WTC11 (cell line): Measurements from ENCODE around the gene GRIFIN. TPM values are rescaled to one million over a fixed set of nuclear protein-coding genes. Genes with fewer than 3 reads are reported as not detected.

ENCODE experiments used
- ATAC-seq: fragments of 200-7000 bp; cut with Tn5 transposase; 2 replicates; pipeline ENCODE4 v1.10.0; 2021; ENCODE audit warnings: mild to moderate bottlenecking, moderate library complexity
- CTCF ChIA-PET: fragments of 300-600 bp; sonication (Branson Sonifier 250); formaldehyde crosslinking; loops from one replicate; lab custom pipeline; 2021; ENCODE audit warnings: antibody characterized with exemption; lab: Charles Lee
- POLR2A ChIA-PET: fragments of 350-600 bp; sonication (Branson Sonifier 250); formaldehyde crosslinking; loops from one replicate; lab custom pipeline; 2021; ENCODE audit warnings: antibody characterized with exemption; lab: Charles Lee
- DNase-seq: peaks from one replicate; pipeline ENCODE4 v3.0.0; 2021; ENCODE audit warnings: low spot score
- H3K27ac Mint-ChIP-seq: 2 replicates; pipeline ENCODE4 v1.8.0; 2021; ENCODE audit warnings: mixed read lengths
- H3K27me3 Mint-ChIP-seq: 2 replicates; pipeline ENCODE4 v1.8.0; 2021; ENCODE audit warnings: low read depth, mild to moderate bottlenecking, moderate library complexity, mixed read lengths
- H3K36me3 Mint-ChIP-seq: 2 replicates; pipeline ENCODE4 v1.8.0; 2021; ENCODE audit warnings: mixed read lengths
- H3K4me1 Mint-ChIP-seq: 2 replicates; pipeline ENCODE4 v1.8.0; 2022; ENCODE audit warnings: mixed read lengths
- H3K4me3 Mint-ChIP-seq: 2 replicates; pipeline ENCODE4 v1.8.0; 2021; ENCODE audit warnings: mild to moderate bottlenecking, moderate library complexity, mixed read lengths
- H3K9me3 Mint-ChIP-seq: 2 replicates; pipeline ENCODE4 v1.8.0; 2021; ENCODE audit warnings: mixed read lengths
- CBFB ChIP-seq: sonication (generic); formaldehyde crosslinking; IDR thresholded peaks from 2 replicates; pipeline ENCODE4 v1.8.1; 2022; ENCODE audit warnings: mild to moderate bottlenecking, low read depth, missing genetic modification reagents
- E2F1 ChIP-seq: sonication (generic); formaldehyde crosslinking; IDR thresholded peaks from 2 replicates; pipeline ENCODE4 v1.8.0; 2022; ENCODE audit warnings: mild to moderate bottlenecking, missing genetic modification reagents
- ELF4 ChIP-seq: sonication (generic); formaldehyde crosslinking; IDR thresholded peaks from 2 replicates; pipeline ENCODE4 v1.8.1; 2022; ENCODE audit warnings: low read depth, mild to moderate bottlenecking, moderate library complexity, missing genetic modification reagents
- EMX1 ChIP-seq: fragments of 250-450 bp; sonication (Bioruptor Pico); IDR thresholded peaks from 2 replicates; pipeline ENCODE4 v1.8.0; 2021; ENCODE audit warnings: mild to moderate bottlenecking
- GRHL2 ChIP-seq: fragments of 250-450 bp; sonication (Bioruptor Pico); IDR thresholded peaks from 2 replicates; pipeline ENCODE4 v1.8.0; 2022; ENCODE audit warnings: mild to moderate bottlenecking, moderate library complexity; ENCODE audit not compliant: insufficient replicate concordance, severe bottlenecking
- JUN ChIP-seq: sonication (generic); formaldehyde crosslinking; IDR thresholded peaks from 2 replicates; pipeline ENCODE4 v1.8.0; 2023; ENCODE audit warnings: mild to moderate bottlenecking, missing genetic modification reagents
- OVOL2 ChIP-seq: fragments of 250-450 bp; sonication (Bioruptor Pico); IDR thresholded peaks from 2 replicates; pipeline ENCODE4 v1.9.0; 2021; ENCODE audit warnings: mild to moderate bottlenecking, borderline replicate concordance
- SP1 ChIP-seq: sonication (generic); formaldehyde crosslinking; conservative IDR thresholded peaks from 2 replicates; pipeline ENCODE4 v1.8.1; 2022; ENCODE audit warnings: missing genetic modification reagents
- TEAD1 ChIP-seq: sonication (generic); formaldehyde crosslinking; IDR thresholded peaks from 2 replicates; pipeline ENCODE4 v1.8.0; 2022; ENCODE audit warnings: mild to moderate bottlenecking, missing genetic modification reagents
- TP53 ChIP-seq: sonication (generic); formaldehyde crosslinking; IDR thresholded peaks from 2 replicates; pipeline ENCODE4 v1.8.1; 2023; ENCODE audit warnings: mild to moderate bottlenecking, missing genetic modification reagents
- ZNF232 ChIP-seq: sonication (generic); formaldehyde crosslinking; IDR thresholded peaks from 2 replicates; pipeline ENCODE4 v1.8.0; 2022; ENCODE audit warnings: mild to moderate bottlenecking, missing genetic modification reagents
- total RNA-seq: library from RNA; stranded (reverse); gene quantifications from 3 replicates; pipeline ENCODE4 v1.2.3, GENCODE V29; 2021
- TF ChIP-seq, protein P1 (sequence below): fragments of 250-450 bp; sonication (Bioruptor Pico); conservative IDR thresholded peaks from 2 replicates; pipeline ENCODE4 v1.9.0; 2021; ENCODE audit warnings: mild to moderate bottlenecking
- TF ChIP-seq, protein P2 (sequence below): sonication (generic); formaldehyde crosslinking; conservative IDR thresholded peaks from 2 replicates; pipeline ENCODE4 v1.8.1; 2023; ENCODE audit warnings: mild to moderate bottlenecking, low read depth, missing genetic modification reagents, moderate library complexity
- TF ChIP-seq, protein P3 (sequence below): fragments of 200-600 bp; IDR thresholded peaks from 2 replicates; pipeline ENCODE4 v1.8.0; 2022; ENCODE audit warnings: antibody characterized with exemption

The GRIFIN gene
- total RNA-seq, 1 experiment from 2014 or later, result not detected

DNA sequence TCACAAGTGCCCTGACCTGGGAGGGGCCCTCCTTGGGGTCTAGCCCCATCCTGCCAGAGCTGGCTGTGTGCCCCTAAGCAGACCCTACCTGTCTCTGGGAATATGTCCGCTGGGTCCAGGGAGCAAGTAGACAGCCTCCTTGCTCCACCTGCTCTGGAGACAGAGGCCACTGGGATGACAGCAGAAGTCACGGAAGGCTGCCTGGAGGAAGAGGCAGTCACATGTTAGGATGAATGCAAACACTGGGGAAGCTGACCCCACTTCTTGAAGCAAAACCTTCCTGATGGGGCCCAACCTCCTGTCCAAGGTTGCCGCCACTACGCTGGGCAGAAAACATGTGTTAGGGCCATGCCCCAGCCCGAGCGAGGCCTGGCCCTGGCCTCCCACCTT is 31.7 kb upstream of the GRIFIN start:
- CTCF ChIA-PET, result interaction anchor here (2.1 kb wide), 1 partner anchor 39 kb away, joined by 7 read pairs; no protein-coding TSS in a partner anchor
- TF ChIP-seq ZNF232 (no peak), TEAD1 (CRISPR knock-in tag) (no peak), TP53 (CRISPR knock-in tag) (no peak), EMX1 (CRISPR knock-in tag) (no peak), OVOL2 (CRISPR knock-in tag) (no peak)
- TF ChIP-seq, protein P1, sequence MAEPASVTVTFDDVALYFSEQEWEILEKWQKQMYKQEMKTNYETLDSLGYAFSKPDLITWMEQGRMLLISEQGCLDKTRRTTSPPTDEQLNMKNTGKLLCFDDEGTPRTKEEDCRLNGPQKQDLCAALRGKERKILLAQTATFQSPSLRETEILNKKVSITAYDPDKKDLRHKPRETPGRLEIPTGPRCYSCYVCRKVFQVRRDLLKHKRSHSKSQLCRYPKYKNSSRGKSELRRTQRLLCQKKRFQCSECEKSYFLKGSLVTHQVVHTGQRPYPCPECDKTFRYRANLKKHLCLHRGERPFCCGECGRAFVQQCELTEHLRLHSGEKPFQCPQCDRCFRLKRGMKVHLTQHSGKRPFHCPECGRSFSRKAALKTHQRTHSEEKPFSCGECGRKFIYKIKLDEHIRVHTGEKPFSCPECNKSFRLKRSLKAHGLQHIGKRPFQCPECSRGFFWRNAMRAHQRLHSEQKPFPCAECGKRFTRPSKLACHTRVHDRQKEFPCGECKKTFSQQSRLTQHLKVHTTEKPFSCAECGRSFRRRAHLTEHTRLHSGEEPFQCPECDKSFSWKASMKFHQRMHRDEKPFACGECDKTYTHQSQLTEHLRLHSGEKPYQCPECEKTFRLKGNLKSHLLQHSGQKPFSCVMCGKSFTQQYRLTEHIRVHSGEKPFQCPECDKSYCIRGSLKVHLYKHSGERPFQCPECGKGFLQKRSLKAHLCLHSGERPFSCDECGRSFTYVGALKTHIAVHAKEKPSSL, result no peak
- TF ChIP-seq, all 79 proteins: peak for 0
- POLR2A ChIA-PET, result no interaction called here
- Mint-ChIP-seq H3K9me3 (no peaks in the 10 kb centered on the region), H3K4me1 (peaks cover 5% of the 10 kb centered on the region), H3K4me3 (no peak overlapping the region), H3K27ac (no peak overlapping the region), H3K27me3 (no peaks in the 10 kb centered on the region), H3K36me3 (no peaks in the 10 kb centered on the region)
- DNase-seq (no peak), ATAC-seq (no peak)

DNA sequence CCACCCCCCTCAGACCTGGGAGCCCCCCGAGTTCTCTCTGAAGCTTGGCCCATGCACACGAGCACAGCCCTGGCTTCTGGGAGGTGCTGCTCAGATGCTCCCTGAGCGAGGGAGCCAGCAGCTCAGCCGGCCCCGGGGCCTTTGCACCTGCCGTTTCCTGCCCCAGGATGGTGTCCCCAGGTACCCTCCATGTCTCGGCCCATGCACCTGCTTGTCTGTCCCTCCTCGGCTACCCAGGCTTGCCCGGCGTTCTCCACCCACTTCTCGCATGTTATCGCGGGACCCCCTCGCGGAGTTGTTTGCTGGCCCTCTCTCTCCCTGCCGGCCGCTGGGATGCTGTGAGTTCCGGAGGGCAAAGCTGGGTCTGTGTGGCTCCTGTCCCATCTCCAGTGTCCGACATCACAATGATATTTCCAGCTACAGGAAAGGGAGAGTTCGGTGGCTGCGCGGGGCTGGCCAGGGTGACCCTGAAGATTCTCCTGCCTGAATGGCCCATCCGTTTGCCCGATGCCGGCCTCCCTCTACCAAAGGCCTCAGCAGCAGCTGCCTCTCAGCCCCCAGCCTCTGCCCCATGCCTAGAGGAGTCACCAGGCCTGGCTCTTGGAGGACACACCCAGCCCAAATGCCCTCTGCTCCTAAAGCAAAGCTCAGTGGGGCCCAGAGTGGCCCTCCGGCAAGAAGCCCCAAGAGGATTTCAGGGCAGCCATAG is 31.2 kb upstream of the GRIFIN start:
- TF ChIP-seq JUN (CRISPR knock-in tag), result no peak
- TF ChIP-seq ELF4 (CRISPR knock-in tag), result no peak
- TF ChIP-seq TEAD1 (CRISPR knock-in tag), result no peak
- TF ChIP-seq, protein P2, sequence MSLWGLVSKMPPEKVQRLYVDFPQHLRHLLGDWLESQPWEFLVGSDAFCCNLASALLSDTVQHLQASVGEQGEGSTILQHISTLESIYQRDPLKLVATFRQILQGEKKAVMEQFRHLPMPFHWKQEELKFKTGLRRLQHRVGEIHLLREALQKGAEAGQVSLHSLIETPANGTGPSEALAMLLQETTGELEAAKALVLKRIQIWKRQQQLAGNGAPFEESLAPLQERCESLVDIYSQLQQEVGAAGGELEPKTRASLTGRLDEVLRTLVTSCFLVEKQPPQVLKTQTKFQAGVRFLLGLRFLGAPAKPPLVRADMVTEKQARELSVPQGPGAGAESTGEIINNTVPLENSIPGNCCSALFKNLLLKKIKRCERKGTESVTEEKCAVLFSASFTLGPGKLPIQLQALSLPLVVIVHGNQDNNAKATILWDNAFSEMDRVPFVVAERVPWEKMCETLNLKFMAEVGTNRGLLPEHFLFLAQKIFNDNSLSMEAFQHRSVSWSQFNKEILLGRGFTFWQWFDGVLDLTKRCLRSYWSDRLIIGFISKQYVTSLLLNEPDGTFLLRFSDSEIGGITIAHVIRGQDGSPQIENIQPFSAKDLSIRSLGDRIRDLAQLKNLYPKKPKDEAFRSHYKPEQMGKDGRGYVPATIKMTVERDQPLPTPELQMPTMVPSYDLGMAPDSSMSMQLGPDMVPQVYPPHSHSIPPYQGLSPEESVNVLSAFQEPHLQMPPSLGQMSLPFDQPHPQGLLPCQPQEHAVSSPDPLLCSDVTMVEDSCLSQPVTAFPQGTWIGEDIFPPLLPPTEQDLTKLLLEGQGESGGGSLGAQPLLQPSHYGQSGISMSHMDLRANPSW (CRISPR knock-in tag), result no peak
- no peak for TF ChIP-seq SP1 (CRISPR knock-in tag)
- TF ChIP-seq ZNF232, result no peak
- TF ChIP-seq, protein P3, sequence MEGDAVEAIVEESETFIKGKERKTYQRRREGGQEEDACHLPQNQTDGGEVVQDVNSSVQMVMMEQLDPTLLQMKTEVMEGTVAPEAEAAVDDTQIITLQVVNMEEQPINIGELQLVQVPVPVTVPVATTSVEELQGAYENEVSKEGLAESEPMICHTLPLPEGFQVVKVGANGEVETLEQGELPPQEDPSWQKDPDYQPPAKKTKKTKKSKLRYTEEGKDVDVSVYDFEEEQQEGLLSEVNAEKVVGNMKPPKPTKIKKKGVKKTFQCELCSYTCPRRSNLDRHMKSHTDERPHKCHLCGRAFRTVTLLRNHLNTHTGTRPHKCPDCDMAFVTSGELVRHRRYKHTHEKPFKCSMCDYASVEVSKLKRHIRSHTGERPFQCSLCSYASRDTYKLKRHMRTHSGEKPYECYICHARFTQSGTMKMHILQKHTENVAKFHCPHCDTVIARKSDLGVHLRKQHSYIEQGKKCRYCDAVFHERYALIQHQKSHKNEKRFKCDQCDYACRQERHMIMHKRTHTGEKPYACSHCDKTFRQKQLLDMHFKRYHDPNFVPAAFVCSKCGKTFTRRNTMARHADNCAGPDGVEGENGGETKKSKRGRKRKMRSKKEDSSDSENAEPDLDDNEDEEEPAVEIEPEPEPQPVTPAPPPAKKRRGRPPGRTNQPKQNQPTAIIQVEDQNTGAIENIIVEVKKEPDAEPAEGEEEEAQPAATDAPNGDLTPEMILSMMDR, result no peak
- TF ChIP-seq E2F1 (CRISPR knock-in tag), result no peak
- TF ChIP-seq GRHL2 (CRISPR knock-in tag), result no peak
- TF ChIP-seq CBFB (CRISPR knock-in tag), result no peak
- TF ChIP-seq, all 79 proteins: peak for 0
- CTCF ChIA-PET, result interaction anchor here (2.1 kb wide), 1 partner anchor 39 kb away, joined by 7 read pairs; no protein-coding TSS in a partner anchor
- Mint-ChIP-seq H3K36me3 (no peaks in the 10 kb centered on the region), H3K4me1 (peaks cover 5% of the 10 kb centered on the region), H3K27me3 (no peaks in the 10 kb centered on the region), H3K9me3 (no peaks in the 10 kb centered on the region), H3K27ac (no peak overlapping the region), H3K4me3 (no peak overlapping the region)
- DNase-seq (no peak), ATAC-seq (no peak)
- POLR2A ChIA-PET, result no interaction called here
